SK-N-SH (cell line): ENCODE data around the gene MAP3K6.

Experiments
- FOSL2 ChIP-seq: IDR thresholded peaks from 2 replicates; pipeline ENCODE4 v1.4.0; 2012; ENCODE audit warnings: low read depth, mild to moderate bottlenecking, moderate library complexity, borderline replicate concordance
- FOXJ3 ChIP-seq: sonication (generic); formaldehyde crosslinking; IDR thresholded peaks from 2 replicates; pipeline ENCODE4 v1.5.1; 2020; ENCODE audit warnings: mild to moderate bottlenecking, missing genetic modification reagents
- JUND ChIP-seq: IDR thresholded peaks from 2 replicates; pipeline ENCODE4 v1.4.0; 2012
- MXI1 ChIP-seq: IDR thresholded peaks from 2 replicates; pipeline ENCODE4 v1.6.1; 2012; ENCODE audit warnings: mild to moderate bottlenecking, low read depth, low read length, improper control_type of control experiment
- POLR2AphosphoS5 ChIP-seq: IDR thresholded peaks from 2 replicates; pipeline ENCODE4 v1.6.1; 2012; ENCODE audit warnings: low read depth, low read length
- RAD21 ChIP-seq: IDR thresholded peaks from 2 replicates; pipeline ENCODE4 v1.6.1; 2012; ENCODE audit warnings: mild to moderate bottlenecking, low read length
- RFX5 ChIP-seq: IDR thresholded peaks from 2 replicates; pipeline ENCODE4 v1.6.1; 2012; ENCODE audit warnings: mild to moderate bottlenecking, improper control_type of control experiment, low read length
- TAF1 ChIP-seq: IDR thresholded peaks from 2 replicates; pipeline ENCODE4 v1.6.1; 2012; ENCODE audit warnings: low read depth, mild to moderate bottlenecking, low read length, moderate library complexity, borderline replicate concordance
- TCF12 ChIP-seq: IDR thresholded peaks from 2 replicates; pipeline ENCODE4 v1.4.0; 2012
- YY1 ChIP-seq: IDR thresholded peaks from 2 replicates; pipeline ENCODE4 v1.4.0; 2012; ENCODE audit warnings: low read depth, mild to moderate bottlenecking
- TF ChIP-seq, protein P1 (sequence below): fragments of 200-600 bp; sonication (generic); IDR thresholded peaks from 2 replicates; pipeline ENCODE4 v1.6.1; 2017; ENCODE audit warnings: antibody characterized with exemption, mild to moderate bottlenecking, moderate library complexity
- TF ChIP-seq, protein P2 (sequence below): IDR thresholded peaks from 2 replicates; pipeline ENCODE4 v1.4.0; 2012; ENCODE audit warnings: low read depth

DNA sequence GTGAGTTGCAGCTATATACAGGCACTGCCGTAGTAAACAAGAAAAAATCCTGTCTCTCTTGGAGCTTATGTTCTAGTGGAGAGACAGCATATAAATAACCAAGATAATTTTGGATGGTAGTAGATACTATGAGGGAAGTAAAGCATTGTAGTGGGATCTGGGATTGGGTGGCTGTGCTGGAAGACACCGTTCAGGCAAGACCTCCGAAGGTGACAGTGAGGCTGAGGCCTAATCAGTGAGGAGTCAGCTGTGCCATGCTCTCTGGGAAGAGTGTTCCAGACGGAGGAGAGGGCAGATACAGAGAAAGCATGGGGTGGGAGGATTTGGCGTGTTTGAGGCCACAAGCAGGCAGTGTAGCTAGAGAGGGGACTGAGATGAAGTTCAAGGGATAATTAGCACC is 38.8 kb downstream of the MAP3K6 start:
- no peak for TF ChIP-seq RFX5
- TF ChIP-seq, protein P1, sequence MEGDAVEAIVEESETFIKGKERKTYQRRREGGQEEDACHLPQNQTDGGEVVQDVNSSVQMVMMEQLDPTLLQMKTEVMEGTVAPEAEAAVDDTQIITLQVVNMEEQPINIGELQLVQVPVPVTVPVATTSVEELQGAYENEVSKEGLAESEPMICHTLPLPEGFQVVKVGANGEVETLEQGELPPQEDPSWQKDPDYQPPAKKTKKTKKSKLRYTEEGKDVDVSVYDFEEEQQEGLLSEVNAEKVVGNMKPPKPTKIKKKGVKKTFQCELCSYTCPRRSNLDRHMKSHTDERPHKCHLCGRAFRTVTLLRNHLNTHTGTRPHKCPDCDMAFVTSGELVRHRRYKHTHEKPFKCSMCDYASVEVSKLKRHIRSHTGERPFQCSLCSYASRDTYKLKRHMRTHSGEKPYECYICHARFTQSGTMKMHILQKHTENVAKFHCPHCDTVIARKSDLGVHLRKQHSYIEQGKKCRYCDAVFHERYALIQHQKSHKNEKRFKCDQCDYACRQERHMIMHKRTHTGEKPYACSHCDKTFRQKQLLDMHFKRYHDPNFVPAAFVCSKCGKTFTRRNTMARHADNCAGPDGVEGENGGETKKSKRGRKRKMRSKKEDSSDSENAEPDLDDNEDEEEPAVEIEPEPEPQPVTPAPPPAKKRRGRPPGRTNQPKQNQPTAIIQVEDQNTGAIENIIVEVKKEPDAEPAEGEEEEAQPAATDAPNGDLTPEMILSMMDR = no peak
- no peak for TF ChIP-seq POLR2AphosphoS5
- no peak for TF ChIP-seq TCF12
- no peak for TF ChIP-seq TAF1
- no peak for TF ChIP-seq YY1
- no peak for TF ChIP-seq FOXJ3 (CRISPR knock-in tag)
- TF ChIP-seq RAD21 = no peak
- TF ChIP-seq, protein P2, sequence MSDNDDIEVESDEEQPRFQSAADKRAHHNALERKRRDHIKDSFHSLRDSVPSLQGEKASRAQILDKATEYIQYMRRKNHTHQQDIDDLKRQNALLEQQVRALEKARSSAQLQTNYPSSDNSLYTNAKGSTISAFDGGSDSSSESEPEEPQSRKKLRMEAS = no peak
- TF ChIP-seq FOSL2 = no peak
- no peak for TF ChIP-seq JUND
- no peak for TF ChIP-seq MXI1
